ENCODE data around the gene FAM117A. TPM values are rescaled to one million over a fixed set of nuclear protein-coding genes. Genes with fewer than 3 reads are reported as not detected.
A peak's percentile ranks its signal among the peaks of the same experiment; 100 is the strongest.

The FAM117A gene
- total and polyA plus RNA-seq, 11 donors: 5.2 to 18.5 (median 10.4) TPM

DNA sequence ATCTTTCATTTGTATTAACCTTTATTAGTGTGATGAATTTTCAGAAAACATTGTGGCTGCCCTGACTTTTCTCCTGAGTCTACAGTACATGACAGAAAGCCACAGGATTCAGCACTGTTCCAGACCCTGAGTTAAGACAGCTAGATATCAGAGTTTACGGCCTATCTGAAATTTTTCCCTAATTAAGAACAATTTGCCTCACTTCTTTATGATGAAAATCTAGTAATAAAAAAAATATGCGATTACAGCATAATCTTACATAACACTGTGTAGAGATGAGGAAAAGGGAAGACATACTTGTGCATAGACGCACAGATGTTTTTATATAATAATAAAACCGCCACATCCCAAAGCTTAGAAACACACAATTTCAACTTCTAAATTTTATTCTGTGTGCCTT is 93.3 kb downstream of the FAM117A start:
- WGBS, 4 donors: 69 to 79% (median 74%) methylated on average over 4 of the region's 4 CpGs
- Histone ChIP-seq H3K4me1 (peaks cover 0 to 69% (median 53%) of the 10 kb centered on the region in 12 donors), H3K27me3 (no peaks in the 10 kb centered on the region), H3K27ac (peak overlapping the region in 4 of 12 donors; percentile 2 to 97 (median 20)), H3K36me3 (peaks cover 0 to 47% (median 16%) of the 10 kb centered on the region in 9 donors), H3K9me3 (no peaks in the 10 kb centered on the region), H3K4me3 (no peak overlapping the region)
- intact Hi-C loops (cut with DNase I): loop anchor here in 4 of 10 donors (5.0 to 10.0 kb wide), 2 partner anchors 33 to 56 kb away; no protein-coding TSS in a partner anchor
- TF ChIP-seq, protein P1, sequence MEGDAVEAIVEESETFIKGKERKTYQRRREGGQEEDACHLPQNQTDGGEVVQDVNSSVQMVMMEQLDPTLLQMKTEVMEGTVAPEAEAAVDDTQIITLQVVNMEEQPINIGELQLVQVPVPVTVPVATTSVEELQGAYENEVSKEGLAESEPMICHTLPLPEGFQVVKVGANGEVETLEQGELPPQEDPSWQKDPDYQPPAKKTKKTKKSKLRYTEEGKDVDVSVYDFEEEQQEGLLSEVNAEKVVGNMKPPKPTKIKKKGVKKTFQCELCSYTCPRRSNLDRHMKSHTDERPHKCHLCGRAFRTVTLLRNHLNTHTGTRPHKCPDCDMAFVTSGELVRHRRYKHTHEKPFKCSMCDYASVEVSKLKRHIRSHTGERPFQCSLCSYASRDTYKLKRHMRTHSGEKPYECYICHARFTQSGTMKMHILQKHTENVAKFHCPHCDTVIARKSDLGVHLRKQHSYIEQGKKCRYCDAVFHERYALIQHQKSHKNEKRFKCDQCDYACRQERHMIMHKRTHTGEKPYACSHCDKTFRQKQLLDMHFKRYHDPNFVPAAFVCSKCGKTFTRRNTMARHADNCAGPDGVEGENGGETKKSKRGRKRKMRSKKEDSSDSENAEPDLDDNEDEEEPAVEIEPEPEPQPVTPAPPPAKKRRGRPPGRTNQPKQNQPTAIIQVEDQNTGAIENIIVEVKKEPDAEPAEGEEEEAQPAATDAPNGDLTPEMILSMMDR (IDR thresholded peaks at IDR 0.05): no peak
- no peak for TF ChIP-seq POLR2A (IDR thresholded peaks at IDR 0.05)
- no peak for ATAC-seq
- no peak for DNase-seq

DNA sequence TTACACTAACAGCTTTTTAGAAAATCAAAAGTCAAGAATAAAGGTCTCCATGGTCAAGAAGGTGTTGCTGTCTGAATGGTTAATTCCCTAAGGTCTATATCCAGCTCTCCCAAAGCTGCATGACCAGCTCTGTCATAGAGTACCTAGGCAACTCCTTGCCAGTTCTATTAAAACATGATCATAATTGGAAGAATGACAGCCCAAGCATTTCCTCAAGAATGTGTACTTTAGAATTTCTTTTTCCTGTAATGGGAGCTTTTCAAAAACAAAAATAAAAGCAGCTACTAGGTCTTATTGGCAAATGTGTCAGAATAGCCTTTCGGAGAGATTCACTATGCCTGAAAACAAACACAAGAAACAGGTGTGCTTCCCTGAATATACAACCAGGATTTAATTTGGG is 93.9 kb downstream of the FAM117A start:
- Histone ChIP-seq H3K27ac (peak overlapping the region in 4 of 12 donors; percentile 2 to 97 (median 20)), H3K4me1 (peaks cover 0 to 65% (median 46%) of the 10 kb centered on the region in 12 donors), H3K27me3 (no peaks in the 10 kb centered on the region), H3K4me3 (no peak overlapping the region), H3K36me3 (peaks cover 0 to 45% (median 18%) of the 10 kb centered on the region in 9 donors), H3K9me3 (no peaks in the 10 kb centered on the region)
- WGBS, 4 donors: 55 to 59% (median 57%) methylated on average over 1 of the region's 1 CpG
- intact Hi-C loops (cut with DNase I): loop anchor here in 4 of 10 donors (5.0 to 10.0 kb wide), 2 partner anchors 33 to 55 kb away; no protein-coding TSS in a partner anchor
- no peak for DNase-seq
- TF ChIP-seq, protein P1 (IDR thresholded peaks at IDR 0.05): no peak
- TF ChIP-seq POLR2A (IDR thresholded peaks at IDR 0.05): no peak
- no peak for ATAC-seq

DNA sequence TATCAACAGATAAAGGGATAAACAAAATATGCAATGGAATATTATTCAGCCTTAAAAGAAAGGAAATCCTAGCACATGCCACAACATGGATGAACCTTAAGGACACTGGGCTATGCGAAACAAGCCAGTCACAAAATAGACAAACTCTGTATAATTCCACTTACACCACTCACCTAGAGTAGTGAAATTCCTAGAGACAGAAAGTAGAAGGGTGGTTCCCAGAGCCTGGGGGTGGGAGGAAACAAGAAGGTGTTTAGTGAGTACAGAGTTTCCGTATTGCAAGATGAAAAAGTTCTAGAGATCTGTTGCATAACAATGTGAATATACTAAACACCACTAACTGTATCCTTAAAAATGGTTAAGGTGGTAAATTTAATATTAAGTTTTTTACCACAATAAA is 96.1 kb downstream of the FAM117A start:
- Histone ChIP-seq H3K27me3 (no peaks in the 10 kb centered on the region), H3K36me3 (peaks cover 0 to 41% (median 7%) of the 10 kb centered on the region in 9 donors), H3K4me3 (no peak overlapping the region), H3K27ac (peak overlapping the region in 1 of 12 donors; percentile 34), H3K4me1 (peaks cover 0 to 57% (median 36%) of the 10 kb centered on the region in 12 donors), H3K9me3 (no peaks in the 10 kb centered on the region)
- intact Hi-C loops (cut with DNase I): no loop called here
- DNase-seq: no peak
- WGBS, 4 donors: 70 to 76% (median 72%) methylated on average over 2 of the region's 2 CpGs
- ATAC-seq: no peak
- no peak for TF ChIP-seq POLR2A (IDR thresholded peaks at IDR 0.05)
- TF ChIP-seq, protein P1 (IDR thresholded peaks at IDR 0.05): no peak

DNA sequence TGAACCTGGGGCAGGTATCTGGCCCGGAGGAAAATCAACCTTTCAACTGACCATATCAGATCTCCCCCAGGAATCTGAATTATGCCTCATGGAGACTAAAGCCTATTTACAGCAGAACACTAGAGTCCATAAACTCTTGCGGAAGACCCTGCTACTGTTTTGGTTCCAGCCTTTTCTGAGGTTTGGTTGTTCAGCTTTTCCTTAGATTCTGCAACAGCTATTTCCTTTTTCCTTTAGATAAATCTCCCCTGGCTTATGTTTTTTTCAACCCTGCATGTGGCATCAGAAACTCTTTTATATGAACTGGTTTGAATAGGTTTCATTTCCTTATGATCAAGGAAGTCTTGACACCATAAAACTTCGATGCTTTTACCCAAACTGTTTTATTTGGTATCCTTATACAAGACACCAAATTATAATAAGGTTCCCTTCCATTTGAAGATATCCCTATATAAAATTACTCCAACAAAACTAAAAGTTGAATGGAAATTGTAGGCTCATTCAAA is 99.2 kb downstream of the FAM117A start:
- peaks cover 0 to 40% (median 11%) of the 10 kb centered on the region in 12 donors for H3K4me1 ChIP-seq
- H3K4me3 ChIP-seq: no peak overlapping the region
- intact Hi-C loops (cut with DNase I): loop anchor here in 1 of 10 donors (5.0 kb wide), 1 partner anchor 37 kb away; no protein-coding TSS in a partner anchor
- DNase-seq (no peak), ATAC-seq (no peak)
- WGBS, 4 donors: 67 to 75% (median 72%) methylated on average over 3 of the region's 3 CpGs
- H3K36me3 ChIP-seq: peaks cover 0 to 33% (median 7%) of the 10 kb centered on the region in 9 donors
- no peak for TF ChIP-seq POLR2A (IDR thresholded peaks at IDR 0.05)
- no peaks in the 10 kb centered on the region for H3K27me3 ChIP-seq
- peak overlapping the region in 1 of 12 donors; percentile 46 for H3K27ac ChIP-seq
- no peaks in the 10 kb centered on the region for H3K9me3 ChIP-seq

Other genes starting within 250 kb of the FAM117A start
- 1 to 10 TPM; 2.5 to 6.8 (median 4.5) TPM for gene NXPH3, start 188.3 kb downstream of the FAM117A start, total RNA-seq
- gene NXPH3, start 188.3 kb downstream of the FAM117A start, polyA plus RNA-seq: 1 to 10 TPM; 4.0 to 7.9 TPM
- gene SPOP, start 86.0 kb downstream of the FAM117A start, total RNA-seq: 10 to 100 TPM; 46.7 to 96.1 (median 60.4) TPM
- 10 to 100 TPM; 28.5 to 72.0 TPM for gene SPOP, start 86.0 kb downstream of the FAM117A start, polyA plus RNA-seq
- gene SLC35B1, start 56.2 kb downstream of the FAM117A start, total RNA-seq: 10 to 100 TPM; 61.0 to 93.4 (median 66.2) TPM
- 100 to 1,000 TPM in 1 of 2 donors, 10 to 100 TPM in 1; 50.3 to 137 TPM for gene SLC35B1, start 56.2 kb downstream of the FAM117A start, polyA plus RNA-seq
- 10 to 100 TPM; 34.3 to 80.9 (median 56.0) TPM for gene KAT7, start 24.6 kb upstream of the FAM117A start, total RNA-seq
- gene KAT7, start 24.6 kb upstream of the FAM117A start, polyA plus RNA-seq: 10 to 100 TPM; 10.1 to 27.3 TPM
- gene TAC4, start 83.9 kb upstream of the FAM117A start, total RNA-seq: 1 to 10 TPM in 2 of 9 donors, under 1 TPM in 1, not detected in 6; 0.50 to 2.1 (median 1.3) TPM
- not detected for gene TAC4, start 83.9 kb upstream of the FAM117A start, polyA plus RNA-seq
- gene DLX4, start 205.1 kb upstream of the FAM117A start, total RNA-seq: under 1 TPM in 1 of 9 donors, not detected in 8; 0.19 TPM
- gene DLX4, start 205.1 kb upstream of the FAM117A start, polyA plus RNA-seq: under 1 TPM in 1 of 2 donors, not detected in 1; 0.03 TPM
- gene DLX3, start 231.1 kb upstream of the FAM117A start, total RNA-seq: under 1 TPM in 3 of 9 donors, not detected in 6; 0.09 to 0.61 (median 0.12) TPM
- gene DLX3, start 231.1 kb upstream of the FAM117A start, polyA plus RNA-seq: under 1 TPM; 0.08 TPM